NCI-H2029 (cell line): ENCODE measurements around the gene SLC17A7.
"Not testable (repeated sequence)": the region's sequence is repeated elsewhere in the genome, so short reads cannot be mapped to it uniquely, and the experiment has no call there.

Experiments used
- DNase-seq: peaks from one replicate; lab custom pipeline; 2025; lab: John Stamatoyannopoulos, UW

Gene SLC17A7

DNA sequence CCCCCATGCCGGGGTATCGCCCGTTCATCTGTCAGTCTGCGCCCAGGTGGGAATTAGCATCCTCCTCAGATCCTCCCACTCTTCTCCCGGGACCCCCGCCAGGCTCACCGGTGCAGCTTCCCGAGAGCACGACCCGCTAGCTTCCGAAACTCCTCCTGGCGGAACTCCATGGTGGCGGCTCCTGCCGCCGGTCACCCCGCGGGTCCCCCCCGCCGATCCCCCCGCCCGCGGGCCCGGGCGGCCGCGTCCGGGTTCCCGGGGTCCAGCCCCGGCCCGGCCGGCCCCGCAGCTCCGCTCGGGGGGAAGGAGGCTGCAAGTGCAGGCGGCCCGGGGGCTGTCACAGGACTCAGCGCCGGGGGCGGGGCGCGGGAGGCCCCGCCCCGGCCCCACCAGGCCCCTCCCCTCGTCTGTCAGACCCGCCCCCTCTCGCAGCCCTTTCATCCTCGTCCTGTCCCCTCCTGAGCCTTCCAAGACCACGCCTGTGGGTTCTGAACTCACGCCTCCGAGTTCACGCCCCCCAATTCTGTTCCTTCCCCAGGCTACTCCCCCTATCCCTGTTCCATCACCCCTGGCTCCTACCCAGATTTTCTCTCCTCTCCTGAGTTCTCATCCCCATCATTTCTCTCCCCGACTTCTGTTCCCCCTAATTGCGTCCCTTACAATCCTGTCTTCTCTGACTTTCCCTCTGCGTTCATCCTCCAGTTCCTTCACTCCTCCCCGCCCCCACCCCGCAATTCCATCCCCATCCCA is at the start of gene SLC17A7:
TSS of gene SLC17A7 (minus strand) at position 318 of the 750 bp plus-strand sequence. CDS start at position 170, 148 bp downstream.
- DNase-seq, result no peak

- no peak for DNase-seq
These were observed 49.1 kb upstream of the SLC17A7 start for GRCh38 chr19:49490287-49491029.

DNA sequence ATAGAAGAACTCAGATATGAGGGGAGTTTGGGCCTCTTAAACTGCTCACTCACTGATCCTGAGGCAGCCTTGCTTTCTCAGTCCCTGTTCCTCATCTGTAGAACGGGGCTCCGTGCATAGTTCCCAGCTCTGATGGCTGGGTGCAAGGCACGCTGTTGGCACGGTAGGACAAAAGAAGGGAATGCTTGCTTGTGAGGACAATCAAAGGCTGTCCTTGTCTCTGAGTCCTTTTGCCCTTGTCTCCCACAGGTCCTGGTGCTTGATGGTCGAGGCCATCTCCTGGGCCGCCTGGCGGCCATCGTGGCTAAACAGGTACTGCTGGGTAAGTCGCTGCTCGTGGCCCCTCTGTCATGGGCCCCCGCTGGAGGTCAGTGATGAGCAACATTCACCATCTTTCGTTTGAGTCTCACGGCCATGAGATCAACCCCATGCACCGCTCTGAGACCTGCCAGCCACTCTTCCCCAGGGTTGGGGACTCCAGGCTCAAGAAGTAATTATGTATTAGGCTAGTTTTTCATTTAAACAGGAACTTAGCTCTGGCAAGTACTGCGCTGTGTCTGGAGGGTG is 48.4 kb upstream of the SLC17A7 start:
- DNase-seq, result no peak

- DNase-seq, result no peak
These were observed 47.7 kb upstream of the SLC17A7 start for GRCh38 chr19:49488863-49489537.

DNA sequence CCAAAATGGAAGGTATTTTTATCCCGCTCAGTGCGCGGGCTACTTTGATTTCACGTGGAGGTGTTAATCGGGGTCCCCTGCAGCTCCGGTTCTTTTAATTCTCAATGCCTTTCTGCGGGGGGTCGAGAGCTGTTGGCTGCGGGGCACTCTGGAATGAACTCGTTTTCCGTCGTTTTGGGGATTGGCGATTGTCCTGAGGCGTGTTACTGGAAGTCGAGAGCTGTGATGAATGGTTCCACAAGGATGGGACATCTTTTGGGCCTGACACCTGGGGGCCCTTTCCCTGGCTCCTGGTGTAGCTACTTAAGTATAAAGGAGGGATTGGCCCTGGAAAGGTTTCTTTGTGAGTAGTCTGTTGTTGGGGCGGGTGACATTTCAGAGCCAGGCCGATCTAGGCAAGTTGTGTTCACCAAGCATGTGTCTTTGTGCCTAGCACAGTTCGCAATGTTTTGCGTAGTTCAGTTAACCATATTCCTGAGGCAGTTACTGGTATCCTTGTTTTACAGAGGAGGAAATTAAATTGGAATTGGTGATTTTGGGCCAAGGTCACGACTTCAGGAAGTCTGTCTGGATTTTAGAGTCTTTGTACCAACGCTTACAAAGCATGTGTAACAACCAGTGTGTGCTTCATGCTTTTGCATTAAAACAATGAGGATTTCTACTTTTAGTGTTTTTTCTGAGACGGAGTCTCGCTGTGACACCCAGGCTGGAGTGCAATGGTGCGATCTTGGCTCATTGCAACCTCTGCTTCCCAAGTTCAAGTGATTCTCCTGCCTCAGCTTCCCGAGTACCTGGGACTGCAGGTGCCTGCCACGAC is 46.9 kb upstream of the SLC17A7 start:
- no peak for DNase-seq

GRCh38 chr19:49487277-49488045 is 46.1 kb upstream of the SLC17A7 start, which contains the start of gene RPL13A:
Gene RPL13A (plus strand): TSS chr19:49487608. CDS start chr19:49487630, 22 bp downstream.
- DNase-seq, result peak; percentile 99

GRCh38 chr19:49486710-49487276 is 45.5 kb upstream of the SLC17A7 start:
- DNase-seq, result no peak

DNA sequence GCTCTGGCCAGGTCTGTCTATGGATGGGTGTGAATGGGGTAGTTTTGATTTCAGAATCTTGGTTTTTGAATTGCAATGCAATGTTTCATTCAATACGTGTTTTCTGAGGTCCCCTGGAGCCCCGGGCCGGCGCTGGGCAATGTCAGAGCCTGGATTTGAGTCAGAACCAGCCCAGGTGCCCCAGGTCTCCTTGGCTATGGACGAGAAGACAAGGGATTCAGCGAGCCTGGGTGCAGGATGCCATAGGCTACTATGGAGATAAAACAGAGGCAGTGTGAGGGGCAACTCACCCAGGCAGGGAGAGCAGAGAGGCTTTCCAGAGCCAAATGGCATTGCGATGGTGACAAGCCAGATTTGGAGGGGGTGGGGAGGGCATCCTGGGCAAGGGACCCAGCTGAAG is 44.9 kb upstream of the SLC17A7 start:
- no peak for DNase-seq

- DNase-seq, result no peak
These were observed 39.8 kb upstream of the SLC17A7 start for GRCh38 chr19:49481020-49481683.

DNA sequence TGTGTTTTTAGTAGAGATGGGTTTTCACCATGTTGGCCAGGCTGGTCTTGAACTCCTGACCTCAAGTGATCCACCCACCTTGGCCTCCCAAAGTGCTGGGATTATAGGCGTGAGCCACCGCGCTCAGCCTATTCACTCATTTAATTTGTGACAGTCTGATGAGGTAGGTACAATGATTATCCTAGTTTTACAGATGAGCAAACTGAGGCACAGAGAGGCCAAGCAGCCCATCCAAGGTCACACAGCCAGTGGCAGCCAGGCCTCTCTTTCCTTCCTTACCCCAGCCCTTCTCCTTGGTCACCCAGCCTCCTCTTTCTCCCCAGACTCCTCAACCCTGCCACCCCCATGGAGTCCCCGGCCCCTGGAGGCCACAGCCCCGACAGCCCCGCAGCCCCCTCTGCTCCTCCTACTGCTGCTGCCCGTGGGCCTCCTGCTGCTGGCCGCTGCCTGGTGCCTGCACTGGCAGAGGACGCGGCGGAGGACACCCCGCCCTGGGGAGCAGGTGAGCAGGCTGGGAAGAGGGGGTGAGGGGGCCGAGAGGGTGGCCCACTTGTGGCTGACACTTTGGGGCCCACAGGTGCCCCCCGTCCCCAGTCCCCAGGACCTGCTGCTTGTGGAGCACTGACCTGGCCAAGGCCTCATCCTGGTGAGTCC is 38.8 kb upstream of the SLC17A7 start:
- DNase-seq, result no peak

DNA sequence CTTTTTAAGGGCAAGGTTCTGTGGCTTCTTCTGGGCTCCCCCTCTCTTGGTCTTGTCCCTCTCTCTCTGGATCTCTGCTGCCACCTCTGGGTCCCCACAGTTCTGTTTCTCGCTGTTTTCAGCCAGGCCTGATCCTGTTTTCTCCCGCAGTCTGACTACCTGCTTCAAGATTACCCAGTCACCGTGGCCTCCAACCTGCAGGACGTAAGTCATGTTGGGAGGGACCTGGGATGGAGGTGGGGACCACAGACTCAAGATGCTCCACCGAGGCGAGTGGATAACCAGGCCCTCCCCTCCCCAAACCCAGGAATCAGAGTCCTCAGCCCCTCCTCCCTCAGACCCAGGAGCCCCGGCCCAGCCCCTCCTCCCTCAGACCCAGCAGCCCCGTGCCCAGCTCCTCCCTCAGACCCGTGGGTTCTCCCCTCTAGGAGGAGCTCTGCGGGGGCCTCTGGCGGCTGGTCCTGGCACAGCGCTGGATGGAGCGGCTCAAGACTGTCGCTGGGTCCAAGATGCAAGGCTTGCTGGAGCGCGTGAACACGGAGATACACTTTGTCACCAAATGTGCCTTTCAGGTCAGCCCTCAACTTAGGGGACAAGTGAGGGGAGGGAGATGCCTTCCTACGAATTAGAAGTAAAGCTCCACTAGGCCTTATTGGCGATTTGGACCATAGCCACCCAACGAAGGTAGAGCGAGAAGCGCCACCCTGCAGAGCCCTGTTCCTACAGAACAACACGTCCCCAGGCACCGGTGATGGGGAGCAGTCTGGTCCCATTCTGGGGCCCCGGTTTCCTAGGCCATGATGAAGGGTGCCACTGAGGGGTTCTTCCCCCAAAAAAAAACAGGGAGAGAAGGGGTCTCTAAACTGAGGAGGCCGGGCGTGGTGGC is 34.9 kb upstream of the SLC17A7 start:
- DNase-seq, result no peak

- no peak for DNase-seq
These were observed 34.0 kb upstream of the SLC17A7 start for GRCh38 chr19:49475191-49475917.

DNA sequence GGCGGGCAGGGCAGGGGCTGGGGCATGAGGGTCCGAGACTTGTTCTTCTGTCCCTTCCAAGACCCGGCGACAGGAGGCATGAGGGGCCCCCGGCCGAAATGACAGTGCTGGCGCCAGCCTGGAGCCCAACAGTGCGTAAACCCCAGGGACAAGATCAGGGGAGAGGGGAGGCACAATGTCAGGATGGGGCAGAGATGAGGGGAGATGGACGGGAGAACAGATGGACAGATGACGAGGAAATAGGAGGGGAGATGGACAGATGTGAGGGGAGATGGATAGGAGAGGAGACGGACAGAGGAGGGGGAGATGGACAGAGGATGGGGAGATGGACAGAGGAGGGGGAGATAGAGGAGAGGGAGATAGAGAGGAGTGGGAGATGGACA is 33.2 kb upstream of the SLC17A7 start:
- DNase-seq, result no peak

GRCh38 chr19:49473868-49474541 is 32.7 kb upstream of the SLC17A7 start, which contains the start of gene FLT3LG:
Gene FLT3LG (plus strand): TSS chr19:49474215. CDS start chr19:49474640, 425 bp downstream.
- DNase-seq, result peak; percentile 62

DNA sequence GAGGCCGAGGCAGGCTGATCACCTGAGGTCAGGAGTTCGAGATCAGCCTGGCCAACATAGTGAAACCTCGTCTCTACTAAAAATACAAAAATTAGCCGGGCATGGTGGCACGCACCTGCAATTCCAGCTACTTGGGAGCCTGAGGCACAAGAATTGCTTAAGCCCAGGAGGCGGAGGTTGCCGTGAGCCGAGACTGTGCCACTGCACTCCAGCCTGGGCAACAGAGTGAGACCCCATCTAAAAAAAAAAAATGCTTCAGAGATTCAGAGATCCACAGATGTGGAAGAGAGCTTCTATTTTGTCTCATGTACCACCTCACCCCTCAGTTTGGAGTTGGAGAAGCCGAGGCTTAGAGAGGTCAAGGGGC is 32.2 kb upstream of the SLC17A7 start:
- DNase-seq, result not testable (repeated sequence)

GRCh38 chr19:49472936-49473335 is 31.6 kb upstream of the SLC17A7 start:
- DNase-seq, result no peak

DNA sequence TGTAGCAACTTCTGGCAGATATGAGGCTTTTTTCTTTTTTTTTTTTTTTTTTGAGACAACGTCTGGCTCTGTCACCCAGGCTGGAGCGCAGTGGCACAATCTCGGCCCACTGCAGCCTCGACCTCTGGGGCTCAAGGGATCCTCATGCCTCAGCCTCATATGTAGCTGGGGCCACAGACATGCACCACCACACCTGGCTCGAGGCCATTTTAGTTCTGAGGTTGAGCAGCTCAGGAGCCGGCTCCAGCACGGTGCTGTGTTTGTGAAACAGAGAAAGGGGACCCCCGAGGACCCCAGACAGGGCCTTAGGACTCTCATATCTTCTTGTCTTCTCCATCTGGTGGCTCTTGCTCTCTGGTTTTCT is 29.3 kb upstream of the SLC17A7 start:
- DNase-seq, result no peak
